ENCODE measurements around the gene UBE2D3.
"Not testable (repeated sequence)": the region's sequence is repeated elsewhere in the genome, so short reads cannot be mapped to it uniquely, and the experiment has no call there.

UBE2D3 gene

DNA sequence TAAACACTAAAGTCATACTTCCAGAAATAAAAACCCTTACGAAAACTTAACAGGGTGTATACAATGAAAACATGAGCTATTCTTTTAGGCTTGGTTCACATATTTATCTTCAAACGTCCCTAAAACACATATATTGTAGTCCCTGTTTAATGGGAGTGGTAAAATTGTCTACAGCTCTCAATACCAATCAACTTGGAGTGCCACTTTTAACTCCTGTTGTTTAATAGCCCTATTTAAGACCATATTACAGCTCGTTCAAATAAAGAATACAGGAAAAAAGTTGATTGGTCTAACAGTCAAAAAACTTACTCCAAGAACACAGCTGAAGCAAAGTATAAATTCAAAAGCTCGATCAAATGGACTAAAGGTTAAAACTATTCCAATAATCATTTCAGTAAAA lies 3.9 kb downstream of the UBE2D3 start:
- TF ChIP-seq, protein P1, sequence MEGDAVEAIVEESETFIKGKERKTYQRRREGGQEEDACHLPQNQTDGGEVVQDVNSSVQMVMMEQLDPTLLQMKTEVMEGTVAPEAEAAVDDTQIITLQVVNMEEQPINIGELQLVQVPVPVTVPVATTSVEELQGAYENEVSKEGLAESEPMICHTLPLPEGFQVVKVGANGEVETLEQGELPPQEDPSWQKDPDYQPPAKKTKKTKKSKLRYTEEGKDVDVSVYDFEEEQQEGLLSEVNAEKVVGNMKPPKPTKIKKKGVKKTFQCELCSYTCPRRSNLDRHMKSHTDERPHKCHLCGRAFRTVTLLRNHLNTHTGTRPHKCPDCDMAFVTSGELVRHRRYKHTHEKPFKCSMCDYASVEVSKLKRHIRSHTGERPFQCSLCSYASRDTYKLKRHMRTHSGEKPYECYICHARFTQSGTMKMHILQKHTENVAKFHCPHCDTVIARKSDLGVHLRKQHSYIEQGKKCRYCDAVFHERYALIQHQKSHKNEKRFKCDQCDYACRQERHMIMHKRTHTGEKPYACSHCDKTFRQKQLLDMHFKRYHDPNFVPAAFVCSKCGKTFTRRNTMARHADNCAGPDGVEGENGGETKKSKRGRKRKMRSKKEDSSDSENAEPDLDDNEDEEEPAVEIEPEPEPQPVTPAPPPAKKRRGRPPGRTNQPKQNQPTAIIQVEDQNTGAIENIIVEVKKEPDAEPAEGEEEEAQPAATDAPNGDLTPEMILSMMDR (IDR thresholded peaks at IDR 0.05), result no peak
- no peak for DNase-seq (ENCODE audit: low spot score)
- peak overlapping the region; percentile 81 for H3K4me3 ChIP-seq
- peak overlapping the region; percentile 98 to 100 for H3K27ac ChIP-seq

DNA sequence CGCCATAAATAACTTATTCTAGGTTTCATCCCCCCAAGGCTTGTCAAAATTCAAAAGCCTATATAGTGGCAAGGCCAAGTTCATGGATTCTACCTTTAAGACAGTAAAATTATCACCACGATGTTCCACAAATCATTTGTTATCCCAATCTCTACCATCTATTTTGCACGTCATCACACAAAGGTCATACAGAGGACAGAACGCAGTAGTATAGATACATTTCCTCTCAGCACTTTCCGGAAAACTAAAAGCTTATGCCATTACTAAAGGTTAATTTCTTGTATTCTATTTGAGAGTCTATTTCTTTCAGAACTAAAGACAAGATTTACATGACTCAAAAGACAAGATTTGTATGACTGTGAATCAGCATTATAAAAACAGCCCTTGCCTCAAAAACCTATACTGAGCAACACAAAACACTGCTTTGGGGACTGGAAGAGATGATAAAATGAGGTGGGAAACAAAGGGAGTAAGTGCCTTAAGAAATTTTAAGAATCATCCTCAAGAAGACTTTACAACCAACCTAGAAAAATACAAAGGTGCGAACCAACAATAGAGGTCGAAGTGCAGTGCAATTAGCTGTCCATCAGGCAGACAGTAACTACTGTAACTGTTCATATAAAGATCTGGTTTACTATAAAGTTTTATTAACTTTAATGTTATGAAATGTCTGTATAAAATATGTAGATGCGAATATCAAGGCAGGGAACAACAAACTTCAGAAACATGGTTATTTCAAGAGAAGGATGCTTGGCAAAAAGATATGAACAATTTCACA lies 7.6 kb downstream of the UBE2D3 start:
- TF ChIP-seq, protein P1 (IDR thresholded peaks at IDR 0.05), result no peak
- no peak for DNase-seq (ENCODE audit: low spot score)
- Histone ChIP-seq H3K27ac (no peak overlapping the region), H3K4me3 (peak overlapping the region; percentile 27)

DNA sequence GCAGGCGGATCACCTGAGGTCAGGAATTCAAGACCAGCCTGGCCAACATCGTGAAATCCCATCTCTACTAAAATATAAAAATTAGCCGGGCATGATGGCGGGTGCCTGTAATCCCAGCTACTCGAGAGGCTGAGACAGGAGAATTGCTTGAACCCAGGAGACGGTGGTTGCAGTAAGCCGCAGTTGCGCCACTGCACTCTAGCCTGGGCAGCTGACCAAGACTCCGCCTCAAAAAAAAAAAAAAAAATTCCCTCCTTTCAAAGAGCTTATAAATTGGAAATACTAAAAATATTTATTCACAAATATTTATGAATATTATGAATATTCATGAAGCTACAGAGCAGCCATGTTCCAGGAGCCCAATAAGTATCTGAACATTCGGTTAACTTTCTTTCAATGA lies 8.3 kb downstream of the UBE2D3 start:
- peak overlapping the region in 1 of 2 donors; percentile 5 for H3K27ac ChIP-seq

DNA sequence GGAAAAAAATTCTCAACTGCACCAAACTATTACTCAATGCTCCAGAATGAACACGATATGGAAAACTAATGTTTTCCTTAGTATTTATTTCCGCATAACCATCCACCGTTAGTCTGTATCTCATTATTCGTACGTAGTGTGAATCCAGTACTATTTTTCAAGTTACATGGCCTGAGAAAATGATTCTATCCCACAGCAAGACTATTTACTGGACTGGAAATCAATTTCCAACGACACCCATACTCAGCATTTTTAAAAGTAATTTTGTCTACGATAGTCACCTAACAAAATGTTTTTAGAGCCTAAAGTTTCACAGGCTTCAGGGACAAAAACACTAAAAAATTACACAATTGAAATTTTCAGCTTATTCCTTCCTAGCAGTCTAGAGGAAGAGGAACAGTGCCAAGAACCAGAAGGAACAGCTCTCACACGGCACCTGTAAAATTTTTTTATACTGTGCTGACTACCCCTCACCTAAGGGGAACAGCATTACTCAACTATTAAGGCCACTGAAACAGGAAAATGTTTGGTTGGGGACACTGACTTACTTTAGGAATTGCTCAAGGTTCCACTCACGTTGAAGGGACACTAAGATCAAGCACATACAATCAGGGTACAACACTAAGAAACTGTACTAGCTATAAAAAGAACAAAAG lies 9.6 kb downstream of the UBE2D3 start:
- DNase-seq (ENCODE audit: low spot score), result no peak
- TF ChIP-seq, protein P1 (IDR thresholded peaks at IDR 0.05), result no peak
- H3K4me3 ChIP-seq, result peak overlapping the region; percentile 23
- H3K27ac ChIP-seq, result no peak overlapping the region

More for the DNA sequence above, 8.3 kb downstream of the UBE2D3 start:
- H3K4me3 ChIP-seq, result peak overlapping the region; percentile 11
- DNase-seq (ENCODE audit: low spot score), result not testable (repeated sequence)

DNA sequence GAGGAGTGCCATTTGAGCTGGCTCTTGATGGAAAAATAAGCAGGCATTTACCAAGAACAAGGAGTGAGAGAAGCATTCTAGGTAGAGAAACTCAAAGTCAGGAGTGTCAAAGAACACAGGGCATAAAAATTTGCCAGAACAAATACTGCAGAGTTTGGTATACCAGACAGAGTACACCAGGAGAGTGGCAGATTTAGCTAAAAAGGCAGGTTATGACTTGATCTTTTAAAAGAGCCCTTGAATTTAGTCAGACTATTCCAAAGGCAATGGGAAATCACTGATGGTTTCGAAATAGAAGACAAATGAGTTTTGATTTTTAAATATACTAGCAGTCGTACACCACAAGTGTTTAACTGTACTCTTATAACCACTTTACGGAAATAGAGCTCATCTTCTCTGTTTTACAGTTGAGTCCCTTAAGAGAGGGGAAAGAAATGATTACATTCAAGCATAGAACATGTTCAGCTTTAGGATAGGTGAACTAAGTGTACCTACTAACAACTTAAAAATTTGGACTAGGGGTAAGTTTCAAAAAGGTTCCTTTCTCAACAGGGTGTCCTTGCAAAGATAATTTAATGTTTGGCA lies 10.2 kb downstream of the UBE2D3 start:
- TF ChIP-seq, protein P1 (IDR thresholded peaks at IDR 0.05), result no peak
- H3K27ac ChIP-seq, result peak overlapping the region in 1 of 2 donors; percentile 4
- H3K4me3 ChIP-seq, result peak overlapping the region; percentile 23
- DNase-seq (ENCODE audit: low spot score), result no peak

DNA sequence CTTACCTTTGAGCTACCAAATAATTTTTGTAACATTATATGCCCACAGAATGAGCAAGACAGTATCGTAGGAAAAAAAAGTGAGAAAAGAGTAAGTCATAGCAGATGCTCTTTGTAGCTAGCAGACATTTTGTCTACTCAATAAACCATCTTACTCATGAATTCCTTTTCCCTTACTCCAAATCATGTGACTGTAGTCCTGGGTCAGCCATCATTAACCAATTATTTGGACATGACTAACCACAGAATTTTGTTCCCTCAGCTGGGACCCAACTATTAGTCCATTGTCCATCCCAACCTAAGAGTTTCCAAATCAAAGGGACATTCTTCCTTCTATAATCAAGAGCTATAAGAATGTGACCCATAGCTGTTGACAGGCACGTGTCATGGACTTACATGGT lies 11.4 kb downstream of the UBE2D3 start:
- H3K27ac ChIP-seq, result no peak overlapping the region

DNA sequence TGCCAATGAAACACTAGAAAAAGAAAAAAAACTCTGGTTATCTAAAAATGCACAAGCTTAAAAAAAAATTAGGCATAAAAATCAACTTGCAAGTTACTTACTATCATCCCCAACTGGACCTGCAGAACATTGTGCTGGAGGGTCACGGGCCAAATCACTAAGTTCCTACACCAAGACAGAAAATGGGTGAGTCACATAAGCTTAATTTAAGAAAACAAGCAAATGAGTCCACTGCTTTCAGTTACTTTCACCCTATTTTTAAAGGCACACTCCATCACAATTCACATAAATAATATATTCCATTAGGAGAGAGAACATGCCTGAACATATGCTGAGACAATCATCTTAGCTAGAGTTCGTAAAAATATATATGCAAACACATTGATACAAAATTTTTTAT lies 17.7 kb downstream of the UBE2D3 start:
- H3K4me3 ChIP-seq, result no peak overlapping the region
- no peak for DNase-seq (ENCODE audit: low spot score)
- TF ChIP-seq, protein P1 (IDR thresholded peaks at IDR 0.05), result no peak
- H3K27ac ChIP-seq, result no peak overlapping the region

More for the DNA sequence above, 11.4 kb downstream of the UBE2D3 start:
- H3K4me3 ChIP-seq, result peak overlapping the region; percentile 4
- TF ChIP-seq, protein P1 (IDR thresholded peaks at IDR 0.05), result no peak
- DNase-seq (ENCODE audit: low spot score), result no peak
